ENCODE results near the gene GLI1. TPM values are rescaled to one million over a fixed set of nuclear protein-coding genes. Genes with fewer than 3 reads are reported as not detected.

The GLI1 gene
- polyA plus RNA-seq, 2 of the 4 experiments (the other 2 are of a cell fraction), result 13.1 to 27.3 TPM

- POLR2A ChIA-PET, result no interaction called here
- WGBS (ENCODE audit: missing lambda C conversion rate), result 70% methylated on average over 10 of the region's 10 CpGs
These were observed 19.4 kb downstream of the GLI1 start for GRCh38 chr12:57479043-57479375.

GRCh38 chr12:57479376-57480115, 20.0 kb downstream of the GLI1 start, which contains the start of gene ARHGAP9:
Gene ARHGAP9 (minus strand): TSS chr12:57479866. CDS start chr12:57479406, 460 bp downstream.
- Histone ChIP-seq H3K4me1 (peaks cover 14% of the 10 kb centered on the region; the same call in 2 of the 3 replicates), H3K4me2 (no peak within 1 kb of the TSS), H3K4me3 (no peak within 1 kb of the TSS), H3K9me3 (no peaks in the 10 kb centered on the region), H3K27ac (no peak within 1 kb of the TSS)
- ChIA-PET POLR2A (no interaction called here), CTCF (interaction anchor here (0.9 to 19.9 kb wide), 5 partner anchors 12 to 141 kb away, joined by 3 to 240 read pairs (median 5); partner anchors contain the start of gene GLI1)
- DNase-seq (ENCODE audit: low read depth in 1 of 2, low spot score in 1 of 2), result no peak
- FAIRE-seq, result no peak
- WGBS (ENCODE audit: missing lambda C conversion rate), result 77% methylated on average over 6 of the region's 6 CpGs
- no peak for ATAC-seq
- no peak for TF ChIP-seq MAZ (IDR thresholded peaks at IDR 0.05; ENCODE audit: borderline replicate concordance, low read depth, low read length)
- no peak for TF ChIP-seq EHF (CRISPR knock-in tag; IDR thresholded peaks at IDR 0.05)
- TF ChIP-seq MAFK (IDR thresholded peaks at IDR 0.05; ENCODE audit: partially characterized antibody), result no peak
- no peak for TF ChIP-seq CHD2 (IDR thresholded peaks at IDR 0.05; ENCODE audit: low read length, partially characterized antibody)
- TF ChIP-seq HOXB5 (CRISPR knock-in tag; IDR thresholded peaks at IDR 0.05), result no peak
- TF ChIP-seq JUN (IDR thresholded peaks at IDR 0.05), result no peak
- TF ChIP-seq USF2 (IDR thresholded peaks at IDR 0.05), result no peak
- TF ChIP-seq MYC (IDR thresholded peaks at IDR 0.05; ENCODE audit: borderline replicate concordance, low read length), result no peak
- no peak for TF ChIP-seq SREBF2 (IDR thresholded peaks at IDR 0.05)
- no peak for TF ChIP-seq NFE2L2 (conservative IDR thresholded peaks at IDR 0.05; ENCODE audit: low read length)
- no peak for TF ChIP-seq ZC3H11A (IDR thresholded peaks at IDR 0.05)
- TF ChIP-seq KDM1A (IDR thresholded peaks at IDR 0.05; ENCODE audit: low read depth), result no peak
- no peak for TF ChIP-seq KDM5A (IDR thresholded peaks at IDR 0.05)
- no peak for TF ChIP-seq CEBPB (IDR thresholded peaks at IDR 0.05)
- no peak for TF ChIP-seq E2F6 (IDR thresholded peaks at IDR 0.05; ENCODE audit: borderline replicate concordance, low read depth)

More at GRCh38 chr12:57479043-57479375, 19.4 kb downstream of the GLI1 start:
- Histone ChIP-seq H3K9me3 (no peaks in the 10 kb centered on the region), H3K4me2 (no peak overlapping the region), H3K4me1 (peaks cover 14% of the 10 kb centered on the region; the same call in 2 of the 3 replicates), H3K27ac (no peak overlapping the region), H3K4me3 (no peak overlapping the region)
- ATAC-seq (no peak), DNase-seq (ENCODE audit: low read depth in 1 of 2, low spot score in 1 of 2) (no peak), FAIRE-seq (no peak)
- no peak for TF ChIP-seq ELK1 (IDR thresholded peaks at IDR 0.05; ENCODE audit: low read depth, low read length)
- TF ChIP-seq TFCP2L1 (CRISPR knock-in tag; IDR thresholded peaks at IDR 0.05), result no peak
- TF ChIP-seq FOXS1 (CRISPR knock-in tag; IDR thresholded peaks at IDR 0.05), result no peak
- TF ChIP-seq HOXA7 (CRISPR knock-in tag; IDR thresholded peaks at IDR 0.05), result no peak
- TF ChIP-seq MAFK (IDR thresholded peaks at IDR 0.05; ENCODE audit: partially characterized antibody), result no peak
- TF ChIP-seq FOSL2 (IDR thresholded peaks at IDR 0.05), result no peak
- TF ChIP-seq FOSL2 (CRISPR knock-in tag; IDR thresholded peaks at IDR 0.05), result no peak
- no peak for TF ChIP-seq KDM5A (IDR thresholded peaks at IDR 0.05)
- TF ChIP-seq CBX2 (IDR thresholded peaks at IDR 0.05; ENCODE audit: borderline replicate concordance, low read depth), result no peak
- TF ChIP-seq BCL3 (IDR thresholded peaks at IDR 0.05), result no peak
- TF ChIP-seq HEYL (CRISPR knock-in tag; IDR thresholded peaks at IDR 0.05), result no peak
- no peak for TF ChIP-seq RFX5 (IDR thresholded peaks at IDR 0.05)
- no peak for TF ChIP-seq CEBPB (IDR thresholded peaks at IDR 0.05)
- TF ChIP-seq REST (IDR thresholded peaks at IDR 0.05), result no peak
- no peak for TF ChIP-seq FOSB (CRISPR knock-in tag; IDR thresholded peaks at IDR 0.05)
- no peak for TF ChIP-seq GATA3 (IDR thresholded peaks at IDR 0.05; ENCODE audit: borderline replicate concordance)
- no peak for TF ChIP-seq ZFP36 (IDR thresholded peaks at IDR 0.05; ENCODE audit: borderline replicate concordance, partially characterized antibody)
- TF ChIP-seq RNF2 (IDR thresholded peaks at IDR 0.05; ENCODE audit: borderline replicate concordance, low read depth), result no peak
- CTCF ChIA-PET, result interaction anchor here (0.9 to 19.9 kb wide), 4 partner anchors 9 to 142 kb away, joined by 3 to 240 read pairs (median 3); partner anchors contain the start of gene GLI1
